ENCODE results near the gene IL2.

DNA sequence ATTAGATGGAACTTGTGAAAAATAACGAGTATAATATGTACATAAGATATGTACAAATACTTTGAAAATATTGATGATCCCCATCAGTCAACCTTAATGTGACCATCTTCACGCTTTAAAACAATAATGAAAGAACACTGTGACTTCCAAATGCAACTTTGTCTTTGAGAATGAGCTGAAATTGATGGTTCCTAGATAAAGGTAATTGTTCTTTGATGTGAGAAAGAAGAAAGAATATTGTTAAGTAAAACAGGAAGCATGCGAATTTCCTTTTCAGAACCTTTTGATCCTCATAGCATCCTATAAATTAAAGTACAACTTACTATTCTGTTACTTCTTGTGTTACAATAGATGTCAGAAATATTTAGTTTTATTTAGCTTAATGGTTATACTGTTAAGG, 22.2 kb downstream of the IL2 start:
- TF ChIP-seq, protein P1, sequence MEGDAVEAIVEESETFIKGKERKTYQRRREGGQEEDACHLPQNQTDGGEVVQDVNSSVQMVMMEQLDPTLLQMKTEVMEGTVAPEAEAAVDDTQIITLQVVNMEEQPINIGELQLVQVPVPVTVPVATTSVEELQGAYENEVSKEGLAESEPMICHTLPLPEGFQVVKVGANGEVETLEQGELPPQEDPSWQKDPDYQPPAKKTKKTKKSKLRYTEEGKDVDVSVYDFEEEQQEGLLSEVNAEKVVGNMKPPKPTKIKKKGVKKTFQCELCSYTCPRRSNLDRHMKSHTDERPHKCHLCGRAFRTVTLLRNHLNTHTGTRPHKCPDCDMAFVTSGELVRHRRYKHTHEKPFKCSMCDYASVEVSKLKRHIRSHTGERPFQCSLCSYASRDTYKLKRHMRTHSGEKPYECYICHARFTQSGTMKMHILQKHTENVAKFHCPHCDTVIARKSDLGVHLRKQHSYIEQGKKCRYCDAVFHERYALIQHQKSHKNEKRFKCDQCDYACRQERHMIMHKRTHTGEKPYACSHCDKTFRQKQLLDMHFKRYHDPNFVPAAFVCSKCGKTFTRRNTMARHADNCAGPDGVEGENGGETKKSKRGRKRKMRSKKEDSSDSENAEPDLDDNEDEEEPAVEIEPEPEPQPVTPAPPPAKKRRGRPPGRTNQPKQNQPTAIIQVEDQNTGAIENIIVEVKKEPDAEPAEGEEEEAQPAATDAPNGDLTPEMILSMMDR (IDR thresholded peaks at IDR 0.05; ENCODE audit: low read depth, low read length, poor library complexity, severe bottlenecking), result no peak
- TF ChIP-seq EZH2phosphoT487 (IDR thresholded peaks at IDR 0.05; ENCODE audit: borderline replicate concordance, low read length), result no peak

All from DOHH2 (cell line).